H9 (cell line): ENCODE data around the gene RHNO1. TPM values are rescaled to one million over a fixed set of nuclear protein-coding genes. Genes with fewer than 3 reads are reported as not detected.
A peak's percentile ranks its signal among the peaks of the same experiment; 100 is the strongest.

ENCODE experiments used
- DNase-seq: peaks from one replicate; pipeline ENCODE4 v3.0.0-alpha.2; 2017
- H2AFZ ChIP-seq: one replicate; pipeline ENCODE4 v1.6.1; 2013; ENCODE audit warnings: mild to moderate bottlenecking, low read length, control low read depth, moderate library complexity
- H2AK5ac ChIP-seq: 2 replicates; pipeline ENCODE4 v1.6.1; 2013; ENCODE audit warnings: low read length, control low read depth, mixed read lengths; ENCODE audit not compliant: insufficient read length
- H2BK120ac ChIP-seq: one replicate; pipeline ENCODE4 v1.6.1; 2013; ENCODE audit warnings: low read depth, mild to moderate bottlenecking, low read length, control low read depth, inconsistent platforms; ENCODE audit not compliant: poor library complexity, severe bottlenecking
- H2BK12ac ChIP-seq: 2 replicates; pipeline ENCODE4 v1.6.1; 2013; ENCODE audit warnings: low read length, control low read depth, mixed read lengths, low read depth; ENCODE audit not compliant: insufficient read length
- H2BK15ac ChIP-seq: 2 replicates; pipeline ENCODE4 v1.6.1; 2013; ENCODE audit warnings: low read depth, low read length, control low read depth
- H2BK20ac ChIP-seq: one replicate; pipeline ENCODE4 v1.6.1; 2013; ENCODE audit warnings: low read depth, mild to moderate bottlenecking, low read length, control low read depth, inconsistent platforms; ENCODE audit not compliant: poor library complexity, severe bottlenecking
- H2BK5ac ChIP-seq: 2 replicates; pipeline ENCODE4 v1.6.1; 2013; ENCODE audit warnings: low read length, control low read depth, mixed read lengths; ENCODE audit not compliant: insufficient read length
- H3K14ac ChIP-seq: 2 replicates; pipeline ENCODE4 v1.6.1; 2013; ENCODE audit warnings: low read length, control low read depth; ENCODE audit not compliant: insufficient read depth
- H3K18ac ChIP-seq: 2 replicates; pipeline ENCODE4 v1.6.1; 2013; ENCODE audit warnings: low read depth, mild to moderate bottlenecking, mixed read lengths, low read length, control low read depth; ENCODE audit not compliant: insufficient read length
- H3K23ac ChIP-seq: 2 replicates; pipeline ENCODE4 v1.6.1; 2013; ENCODE audit warnings: low read length, control low read depth, mixed read lengths, low read depth; ENCODE audit not compliant: insufficient read length
- H3K23me2 ChIP-seq: 2 replicates; pipeline ENCODE4 v1.6.1; 2013; ENCODE audit warnings: low read depth, mild to moderate bottlenecking, mixed read lengths, low read length, control low read depth; ENCODE audit not compliant: insufficient read length, poor library complexity, severe bottlenecking
- H3K27ac ChIP-seq: 2 replicates; pipeline ENCODE4 v1.5.1; 2013; ENCODE audit warnings: low read length, control low read depth, mixed read lengths, low read depth; ENCODE audit not compliant: insufficient read length
- H3K27me3 ChIP-seq: 2 replicates; pipeline ENCODE4 v1.6.1; 2013; ENCODE audit warnings: low read length, control low read depth, inconsistent platforms; ENCODE audit not compliant: insufficient read depth
- H3K4ac ChIP-seq: 2 replicates; pipeline ENCODE4 v1.6.1; 2013; ENCODE audit warnings: low read depth, mild to moderate bottlenecking, control low read depth, inconsistent platforms, low read length, moderate library complexity
- H3K4me1 ChIP-seq: 2 replicates; pipeline ENCODE4 v1.6.1; 2013; ENCODE audit warnings: low read length, control low read depth, inconsistent platforms; ENCODE audit not compliant: insufficient read depth
- H3K4me2 ChIP-seq: 2 replicates; pipeline ENCODE4 v1.6.1; 2013; ENCODE audit warnings: low read length, control low read depth, mixed read lengths; ENCODE audit not compliant: insufficient read length, insufficient read depth
- H3K56ac ChIP-seq: 2 replicates; pipeline ENCODE4 v1.6.1; 2013; ENCODE audit warnings: low read depth, mild to moderate bottlenecking, mixed read lengths, low read length, control low read depth; ENCODE audit not compliant: insufficient read length
- H3K79me1 ChIP-seq: 2 replicates; pipeline ENCODE4 v1.6.1; 2013; ENCODE audit warnings: low read depth, mild to moderate bottlenecking, moderate library complexity, low read length, control low read depth, inconsistent platforms; ENCODE audit not compliant: insufficient read depth, poor library complexity, severe bottlenecking
- H3K79me2 ChIP-seq: 2 replicates; pipeline ENCODE4 v1.6.1; 2013; ENCODE audit warnings: low read length, control low read depth, inconsistent platforms; ENCODE audit not compliant: insufficient read depth
- H3K9ac ChIP-seq: 2 replicates; pipeline ENCODE4 v1.6.1; 2013; ENCODE audit warnings: low read length, control low read depth, mixed read lengths; ENCODE audit not compliant: insufficient read length; ENCODE audit errors: extremely low read depth
- H3K9me3 ChIP-seq: one replicate; pipeline ENCODE4 v1.6.1; 2013; ENCODE audit warnings: low read depth, low read length, inconsistent platforms; ENCODE audit not compliant: control insufficient read depth
- H3T11ph ChIP-seq: one replicate; pipeline ENCODE4 v1.6.1; 2013; ENCODE audit warnings: mild to moderate bottlenecking, low read length, control low read depth, inconsistent platforms
- H4K20me1 ChIP-seq: one replicate; pipeline ENCODE4 v1.6.1; 2013; ENCODE audit not compliant: control insufficient read depth, insufficient read length, insufficient read depth
- H4K5ac ChIP-seq: 2 replicates; pipeline ENCODE4 v1.6.1; 2013; ENCODE audit warnings: low read depth, mild to moderate bottlenecking, mixed read lengths, low read length, control low read depth; ENCODE audit not compliant: insufficient read length
- H4K8ac ChIP-seq: replicated peaks from 2 replicates; pipeline ENCODE4 v1.6.1; 2013; ENCODE audit warnings: low read length, control low read depth, mixed read lengths, low read depth; ENCODE audit not compliant: insufficient read length
- H4K91ac ChIP-seq: 2 replicates; pipeline ENCODE4 v1.6.1; 2013; ENCODE audit warnings: low read depth, mild to moderate bottlenecking, moderate library complexity, mixed read lengths, low read length, control low read depth; ENCODE audit not compliant: insufficient read length
- H3K27ac Mint-ChIP-seq, 3 experiments: 2 replicates in 2 of 3; 3 replicates in 1 of 3; pipeline ENCODE4 v1.8.0; 2020 to 2021; ENCODE audit warnings: mixed read lengths in 3 of 3, mild to moderate bottlenecking in 1 of 3, moderate library complexity in 1 of 3
- H3K27me3 Mint-ChIP-seq: 2 replicates; pipeline ENCODE4 v1.8.0; 2021; ENCODE audit warnings: low read depth, mild to moderate bottlenecking, moderate library complexity, mixed read lengths
- H3K36me3 Mint-ChIP-seq, 3 experiments: 2 replicates in 2 of 3; 3 replicates in 1 of 3; pipeline ENCODE4 v1.8.0; 2020 to 2021; ENCODE audit warnings: low read depth in 3 of 3, mixed read lengths in 3 of 3; ENCODE audit not compliant: insufficient read depth in 1 of 3
- H3K4me1 Mint-ChIP-seq, 2 experiments: 2 replicates each; pipeline ENCODE4 v1.8.0; 2020; ENCODE audit warnings: mixed read lengths in 2 of 2
- H3K4me3 Mint-ChIP-seq, 2 experiments: 2 replicates in 1 of 2; 3 replicates in 1 of 2; pipeline ENCODE4 v1.8.0; 2020 to 2021; ENCODE audit warnings: mild to moderate bottlenecking in 2 of 2, mixed read lengths in 2 of 2, moderate library complexity in 1 of 2
- H3K9me3 Mint-ChIP-seq, 2 experiments: 2 replicates in 1 of 2; 3 replicates in 1 of 2; pipeline ENCODE4 v1.8.0; 2020; ENCODE audit warnings: mild to moderate bottlenecking in 2 of 2, mixed read lengths in 2 of 2, moderate library complexity in 1 of 2
- WGBS: extraction: QIAGEN DNeasy Blood & Tissue Kit; methylation state at CpG from one replicate; pipeline ENCODE4 v1.1.7; 2013; ENCODE audit warnings: missing lambda C conversion rate, low lambda C conversion rate, mixed read lengths; ENCODE audit not compliant: insufficient read length; ENCODE audit errors: extremely low coverage; 5-methylcytosine and 5-hydroxymethylcytosine counted together
- long read RNA-seq: library from polyadenylated mRNA; unstranded; transcript quantifications from one replicate; pipeline ENCODE4 v2.0.0, GENCODE V29; 2020
- total RNA-seq: library from RNA; stranded (reverse); gene quantifications from 2 replicates; pipeline ENCODE4 v1.2.1, GENCODE V29; 2021
- TF ChIP-seq, protein P1 (sequence below): fragments of 200-600 bp; sonication (generic); conservative IDR thresholded peaks from 3 replicates; pipeline ENCODE4 v1.8.0; 2021; ENCODE audit warnings: antibody characterized with exemption, mild to moderate bottlenecking

Gene RHNO1, protein sequence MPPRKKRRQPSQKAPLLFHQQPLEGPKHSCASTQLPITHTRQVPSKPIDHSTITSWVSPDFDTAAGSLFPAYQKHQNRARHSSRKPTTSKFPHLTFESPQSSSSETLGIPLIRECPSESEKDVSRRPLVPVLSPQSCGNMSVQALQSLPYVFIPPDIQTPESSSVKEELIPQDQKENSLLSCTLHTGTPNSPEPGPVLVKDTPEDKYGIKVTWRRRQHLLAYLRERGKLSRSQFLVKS
- 36.4 and 36.7 TPM in 2 replicates for total RNA-seq
- long read RNA-seq, transcript RHNO1-204 (3 exons, 1,870 nt), result major isoform, 100 of 133 reads
- long read RNA-seq, transcript RHNO1-203 (2 exons, 1,605 nt), result minor isoform, 19 of 133 reads
- long read RNA-seq, partial matches to known transcripts, result 5 of 133 reads
- long read RNA-seq, other reads (novel, unspliced or antisense), result 5 of 133 reads

DNA sequence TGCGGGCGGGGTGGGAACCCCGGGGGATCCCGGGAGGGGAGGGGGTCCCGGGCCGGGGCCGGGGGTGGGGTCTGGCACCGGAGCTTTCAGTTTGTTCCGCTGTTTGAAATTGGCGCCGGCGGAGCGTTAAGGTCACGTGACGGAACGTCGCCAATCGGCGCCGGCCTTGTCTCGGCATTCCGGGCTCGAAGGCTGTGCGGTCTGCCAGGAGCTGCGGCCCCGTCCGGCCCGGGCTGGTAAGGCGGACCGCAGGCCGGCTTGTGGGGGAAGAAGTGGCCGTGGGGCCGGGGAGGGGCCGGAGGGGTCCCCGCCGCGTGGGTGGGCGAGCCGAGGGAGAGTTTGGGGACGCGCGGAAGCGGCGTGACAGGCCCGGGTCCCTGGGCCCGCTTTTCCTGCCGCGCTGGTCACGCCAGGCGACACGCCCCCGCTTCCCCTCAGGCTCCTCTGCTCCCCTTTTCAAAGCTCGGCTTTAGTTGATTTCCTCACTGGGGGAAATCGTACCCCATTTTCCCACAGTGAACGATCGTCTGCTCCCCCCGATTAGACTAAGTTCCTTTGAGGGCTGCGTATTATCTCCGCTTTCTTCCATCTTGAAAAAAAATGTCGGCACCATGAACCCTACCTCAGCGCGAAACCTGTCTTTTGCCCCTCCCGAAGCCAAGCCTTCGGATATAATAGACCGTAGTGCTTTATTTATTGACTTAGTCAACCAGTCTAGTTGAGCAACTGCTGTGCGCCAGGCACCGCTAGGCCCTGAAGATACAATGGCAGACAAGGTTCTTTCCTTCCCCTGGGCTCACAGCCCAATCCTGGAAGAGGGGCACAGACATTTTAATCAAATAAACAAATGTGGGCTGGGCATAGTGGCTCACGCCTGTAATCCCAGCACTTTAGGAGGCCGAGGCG is at the start of gene RHNO1, which contains the start of gene FOXM1:
TSS of gene RHNO1 (plus strand) at position 177 of the 906 bp plus-strand sequence. CDS start 8,144 bp downstream, outside the sequence.
TSS of gene FOXM1 (minus strand) at position 128 of the 906 bp plus-strand sequence. CDS start 2,696 bp downstream, outside the sequence.
- H3K56ac ChIP-seq, result no peak within 1 kb of the TSS
- H2BK120ac ChIP-seq, result no peak within 1 kb of the TSS
- no peak within 1 kb of the TSS for H4K8ac ChIP-seq
- H3K4ac ChIP-seq, result no peak within 1 kb of the TSS
- H3K27ac Mint-ChIP-seq, result peak within 1 kb of the TSS; percentile 97 to 100 (median 98)
- peak; percentile 95 for DNase-seq
- H2BK15ac ChIP-seq, result no peak within 1 kb of the TSS
- H3K79me2 ChIP-seq, result peaks cover 7% of the 10 kb centered on the region; the same call in 1 of the 2 replicates
- peaks cover 22 to 25% of the 10 kb centered on the region in 2 experiments for H3K4me1 Mint-ChIP-seq
- no peak within 1 kb of the TSS for H3T11ph ChIP-seq
- peaks cover 14% of the 10 kb centered on the region for H3K23me2 ChIP-seq
- no peak within 1 kb of the TSS for H2AK5ac ChIP-seq
- no peak within 1 kb of the TSS for H2AFZ ChIP-seq
- H2BK20ac ChIP-seq, result no peak within 1 kb of the TSS
- H3K36me3 Mint-ChIP-seq, result peaks cover 25 to 36% (median 30%) of the 10 kb centered on the region in 3 experiments
- H3K9ac ChIP-seq, result peak within 1 kb of the TSS; percentile 92
- no CpG with 5 or more reads among the region's 70 CpGs for WGBS
- H3K4me2 ChIP-seq, result peak within 1 kb of the TSS; percentile 79
- no peak within 1 kb of the TSS for H2BK5ac ChIP-seq
- 0 out of 5 replicates have a peak, but pooled peaks cover 0 to 2% of the 10 kb centered on the region in 2 experiments for H3K9me3 Mint-ChIP-seq
- H3K27me3 Mint-ChIP-seq, result no peaks in the 10 kb centered on the region
- H4K20me1 ChIP-seq, result no peaks in the 10 kb centered on the region
- H3K14ac ChIP-seq, result peak within 1 kb of the TSS; percentile 93
- peak within 1 kb of the TSS; percentile 6 for H3K27ac ChIP-seq
- TF ChIP-seq, protein P1, sequence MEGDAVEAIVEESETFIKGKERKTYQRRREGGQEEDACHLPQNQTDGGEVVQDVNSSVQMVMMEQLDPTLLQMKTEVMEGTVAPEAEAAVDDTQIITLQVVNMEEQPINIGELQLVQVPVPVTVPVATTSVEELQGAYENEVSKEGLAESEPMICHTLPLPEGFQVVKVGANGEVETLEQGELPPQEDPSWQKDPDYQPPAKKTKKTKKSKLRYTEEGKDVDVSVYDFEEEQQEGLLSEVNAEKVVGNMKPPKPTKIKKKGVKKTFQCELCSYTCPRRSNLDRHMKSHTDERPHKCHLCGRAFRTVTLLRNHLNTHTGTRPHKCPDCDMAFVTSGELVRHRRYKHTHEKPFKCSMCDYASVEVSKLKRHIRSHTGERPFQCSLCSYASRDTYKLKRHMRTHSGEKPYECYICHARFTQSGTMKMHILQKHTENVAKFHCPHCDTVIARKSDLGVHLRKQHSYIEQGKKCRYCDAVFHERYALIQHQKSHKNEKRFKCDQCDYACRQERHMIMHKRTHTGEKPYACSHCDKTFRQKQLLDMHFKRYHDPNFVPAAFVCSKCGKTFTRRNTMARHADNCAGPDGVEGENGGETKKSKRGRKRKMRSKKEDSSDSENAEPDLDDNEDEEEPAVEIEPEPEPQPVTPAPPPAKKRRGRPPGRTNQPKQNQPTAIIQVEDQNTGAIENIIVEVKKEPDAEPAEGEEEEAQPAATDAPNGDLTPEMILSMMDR, result 0 out of 3 replicates have a peak, but pooled peaks have one; percentile 17
- no peak within 1 kb of the TSS for H4K5ac ChIP-seq
- H2BK12ac ChIP-seq, result no peak within 1 kb of the TSS
- H3K27me3 ChIP-seq, result no peaks in the 10 kb centered on the region
- no peaks in the 10 kb centered on the region for H3K79me1 ChIP-seq
- H3K23ac ChIP-seq, result no peak within 1 kb of the TSS
- no peaks in the 10 kb centered on the region for H3K4me1 ChIP-seq
- H3K9me3 ChIP-seq, result no peaks in the 10 kb centered on the region
- peak within 1 kb of the TSS; percentile 94 to 100 for H3K4me3 Mint-ChIP-seq
- peak within 1 kb of the TSS; percentile 70 for H3K18ac ChIP-seq
- no peak within 1 kb of the TSS for H4K91ac ChIP-seq
